HL-60 (cell line): ENCODE results near the gene ABCA4.

Experiments used
- GABPA ChIP-seq: IDR thresholded peaks from 2 replicates; pipeline ENCODE4 v1.6.1; 2012; ENCODE audit warnings: low read depth
- POLR2AphosphoS5 ChIP-seq: IDR thresholded peaks from 2 replicates; pipeline ENCODE4 v1.6.1; 2012; ENCODE audit warnings: low read depth
- SPI1 ChIP-seq: IDR thresholded peaks from 2 replicates; pipeline ENCODE4 v1.6.1; 2012; ENCODE audit warnings: low read depth, mild to moderate bottlenecking, borderline replicate concordance
- TF ChIP-seq, protein P1 (sequence below): IDR thresholded peaks from 2 replicates; pipeline ENCODE4 v1.6.1; 2012; ENCODE audit warnings: low read depth; ENCODE audit not compliant: insufficient replicate concordance
- TF ChIP-seq, protein P2 (sequence below): IDR thresholded peaks from one replicate; pipeline ENCODE4 v1.5.1; 2011; ENCODE audit warnings: low read length, control low read depth, inconsistent platforms; ENCODE audit not compliant: insufficient read depth

DNA sequence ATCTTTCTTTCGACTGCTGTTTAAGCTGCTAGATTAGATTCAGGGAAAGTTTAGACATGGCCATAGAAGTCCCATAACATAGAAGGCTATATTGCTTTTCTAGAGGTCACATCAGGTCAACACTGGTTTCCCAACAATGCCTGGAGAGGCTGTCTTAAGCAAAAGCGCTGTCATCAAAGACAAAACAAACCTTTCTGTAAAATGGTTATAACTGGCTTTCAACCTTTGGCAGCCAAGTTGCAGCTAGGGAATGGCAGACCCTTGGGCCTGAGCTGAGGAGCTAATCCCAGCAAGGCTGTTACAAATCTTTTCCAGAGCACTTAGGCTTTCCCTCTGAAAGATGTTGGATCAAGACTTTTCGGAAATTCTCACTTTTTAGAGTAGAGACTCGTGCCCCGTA is 11.2 kb upstream of the ABCA4 start:
- no peak for TF ChIP-seq GABPA
- TF ChIP-seq, protein P1, sequence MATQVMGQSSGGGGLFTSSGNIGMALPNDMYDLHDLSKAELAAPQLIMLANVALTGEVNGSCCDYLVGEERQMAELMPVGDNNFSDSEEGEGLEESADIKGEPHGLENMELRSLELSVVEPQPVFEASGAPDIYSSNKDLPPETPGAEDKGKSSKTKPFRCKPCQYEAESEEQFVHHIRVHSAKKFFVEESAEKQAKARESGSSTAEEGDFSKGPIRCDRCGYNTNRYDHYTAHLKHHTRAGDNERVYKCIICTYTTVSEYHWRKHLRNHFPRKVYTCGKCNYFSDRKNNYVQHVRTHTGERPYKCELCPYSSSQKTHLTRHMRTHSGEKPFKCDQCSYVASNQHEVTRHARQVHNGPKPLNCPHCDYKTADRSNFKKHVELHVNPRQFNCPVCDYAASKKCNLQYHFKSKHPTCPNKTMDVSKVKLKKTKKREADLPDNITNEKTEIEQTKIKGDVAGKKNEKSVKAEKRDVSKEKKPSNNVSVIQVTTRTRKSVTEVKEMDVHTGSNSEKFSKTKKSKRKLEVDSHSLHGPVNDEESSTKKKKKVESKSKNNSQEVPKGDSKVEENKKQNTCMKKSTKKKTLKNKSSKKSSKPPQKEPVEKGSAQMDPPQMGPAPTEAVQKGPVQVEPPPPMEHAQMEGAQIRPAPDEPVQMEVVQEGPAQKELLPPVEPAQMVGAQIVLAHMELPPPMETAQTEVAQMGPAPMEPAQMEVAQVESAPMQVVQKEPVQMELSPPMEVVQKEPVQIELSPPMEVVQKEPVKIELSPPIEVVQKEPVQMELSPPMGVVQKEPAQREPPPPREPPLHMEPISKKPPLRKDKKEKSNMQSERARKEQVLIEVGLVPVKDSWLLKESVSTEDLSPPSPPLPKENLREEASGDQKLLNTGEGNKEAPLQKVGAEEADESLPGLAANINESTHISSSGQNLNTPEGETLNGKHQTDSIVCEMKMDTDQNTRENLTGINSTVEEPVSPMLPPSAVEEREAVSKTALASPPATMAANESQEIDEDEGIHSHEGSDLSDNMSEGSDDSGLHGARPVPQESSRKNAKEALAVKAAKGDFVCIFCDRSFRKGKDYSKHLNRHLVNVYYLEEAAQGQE, result no peak
- TF ChIP-seq, protein P2, sequence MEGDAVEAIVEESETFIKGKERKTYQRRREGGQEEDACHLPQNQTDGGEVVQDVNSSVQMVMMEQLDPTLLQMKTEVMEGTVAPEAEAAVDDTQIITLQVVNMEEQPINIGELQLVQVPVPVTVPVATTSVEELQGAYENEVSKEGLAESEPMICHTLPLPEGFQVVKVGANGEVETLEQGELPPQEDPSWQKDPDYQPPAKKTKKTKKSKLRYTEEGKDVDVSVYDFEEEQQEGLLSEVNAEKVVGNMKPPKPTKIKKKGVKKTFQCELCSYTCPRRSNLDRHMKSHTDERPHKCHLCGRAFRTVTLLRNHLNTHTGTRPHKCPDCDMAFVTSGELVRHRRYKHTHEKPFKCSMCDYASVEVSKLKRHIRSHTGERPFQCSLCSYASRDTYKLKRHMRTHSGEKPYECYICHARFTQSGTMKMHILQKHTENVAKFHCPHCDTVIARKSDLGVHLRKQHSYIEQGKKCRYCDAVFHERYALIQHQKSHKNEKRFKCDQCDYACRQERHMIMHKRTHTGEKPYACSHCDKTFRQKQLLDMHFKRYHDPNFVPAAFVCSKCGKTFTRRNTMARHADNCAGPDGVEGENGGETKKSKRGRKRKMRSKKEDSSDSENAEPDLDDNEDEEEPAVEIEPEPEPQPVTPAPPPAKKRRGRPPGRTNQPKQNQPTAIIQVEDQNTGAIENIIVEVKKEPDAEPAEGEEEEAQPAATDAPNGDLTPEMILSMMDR, result no peak
- no peak for TF ChIP-seq POLR2AphosphoS5
- no peak for TF ChIP-seq SPI1
